ENCODE measurements around the gene CEP41.

CEP41 gene

DNA sequence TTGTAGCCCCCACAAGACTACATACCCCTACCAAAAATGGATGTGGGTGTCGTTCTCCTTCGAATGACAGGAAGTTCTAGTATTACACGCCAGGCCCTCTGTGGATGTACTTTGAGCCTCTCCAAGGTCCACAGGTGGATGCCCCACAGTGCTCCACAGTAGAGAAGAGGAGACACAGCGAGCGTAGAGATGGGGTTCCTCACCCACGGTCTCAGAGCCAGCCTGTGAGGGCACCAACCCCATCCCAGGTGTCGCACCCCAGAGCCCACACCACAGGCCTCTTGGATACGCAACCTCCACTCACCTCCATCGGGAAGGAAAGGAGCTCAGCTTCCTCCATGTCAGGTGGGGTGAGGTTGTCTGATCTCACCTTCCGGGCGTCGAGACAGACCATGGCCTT lies 93.9 kb downstream of the CEP41 start:
- DNase-seq: no peak

GRCh38 chr7:130346177-130346905 lies 94.5 kb downstream of the CEP41 start:
- no peak for DNase-seq

GRCh38 chr7:130345725-130346124 lies 95.1 kb downstream of the CEP41 start:
- no peak for DNase-seq

- DNase-seq: peak; percentile 92
These were observed 95.7 kb downstream of the CEP41 start for GRCh38 chr7:130345136-130345535.

- no peak for DNase-seq
These were observed 96.4 kb downstream of the CEP41 start, which contains the start of gene CPA5 for GRCh38 chr7:130344271-130344866. TSS of gene CPA5 (plus strand) at chr7:130344816. CDS start at chr7:130346486, 1,670 bp downstream.

Measured in NCI-H2227 treated with DMSO at 0.1 percent for 48 hours (cell line).